Measurements from ENCODE around the gene MOB1A.
A peak's percentile ranks its signal among the peaks of the same experiment; 100 is the strongest.

MOB1A gene

DNA sequence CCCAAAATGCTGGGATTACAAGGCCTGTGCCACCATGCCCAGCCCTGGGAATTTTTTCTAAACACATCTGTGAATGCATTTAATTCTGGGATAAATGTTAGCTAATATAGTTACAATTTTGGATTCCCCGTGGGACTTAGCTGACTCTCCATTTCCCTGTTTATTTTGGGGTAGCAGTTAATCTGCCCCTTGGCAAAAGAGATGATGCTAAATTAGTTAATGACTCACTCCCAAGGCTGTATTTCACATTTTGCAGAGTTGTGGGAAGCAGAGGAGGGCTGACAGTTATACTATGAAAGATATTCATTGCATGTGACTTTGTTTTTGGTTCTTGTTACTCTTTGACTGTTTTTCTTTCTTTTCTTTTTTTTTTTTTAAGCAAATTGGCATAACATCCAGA is 22.9 kb upstream of the MOB1A start:
- Histone ChIP-seq H4K20me1 (ENCODE audit: insufficient read depth, low read length) (peaks cover 69% of the 10 kb centered on the region), H3K27me3 (ENCODE audit: insufficient read depth, low read length, poor library complexity) (no peaks in the 10 kb centered on the region), H3K4me2 (ENCODE audit: insufficient read depth, low read length) (peak overlapping the region; percentile 76), H3K4me3 (ENCODE audit: low read depth in 1 of 2, low read length in 2 of 2) (peak overlapping the region in 1 of 2 experiments; percentile 93; a peak in 1 of 4 replicates), H3K9me3 (ENCODE audit: insufficient read depth, low read length, severe bottlenecking) (no peaks in the 10 kb centered on the region), H3K79me2 (ENCODE audit: insufficient read depth, low read length) (peaks cover 82% of the 10 kb centered on the region), H3K36me3 (ENCODE audit: insufficient read depth, low read length) (peaks cover 52% of the 10 kb centered on the region), H3K27ac (ENCODE audit: low read length) (peak overlapping the region; percentile 26), H3K9ac (ENCODE audit: low read depth, low read length) (peak overlapping the region; percentile 26), H3K4me1 (ENCODE audit: insufficient read depth, low read length) (peaks cover 69% of the 10 kb centered on the region), H2AFZ (ENCODE audit: low read depth, low read length) (no peak overlapping the region)
- DNase-seq (no peak), ATAC-seq (ENCODE audit: insufficient read depth, low read depth) (no peak)
- TF ChIP-seq EZH2 (IDR thresholded peaks at IDR 0.05; ENCODE audit: borderline replicate concordance, low read depth, low read length, severe bottlenecking), result no peak
- TF ChIP-seq, protein P1, sequence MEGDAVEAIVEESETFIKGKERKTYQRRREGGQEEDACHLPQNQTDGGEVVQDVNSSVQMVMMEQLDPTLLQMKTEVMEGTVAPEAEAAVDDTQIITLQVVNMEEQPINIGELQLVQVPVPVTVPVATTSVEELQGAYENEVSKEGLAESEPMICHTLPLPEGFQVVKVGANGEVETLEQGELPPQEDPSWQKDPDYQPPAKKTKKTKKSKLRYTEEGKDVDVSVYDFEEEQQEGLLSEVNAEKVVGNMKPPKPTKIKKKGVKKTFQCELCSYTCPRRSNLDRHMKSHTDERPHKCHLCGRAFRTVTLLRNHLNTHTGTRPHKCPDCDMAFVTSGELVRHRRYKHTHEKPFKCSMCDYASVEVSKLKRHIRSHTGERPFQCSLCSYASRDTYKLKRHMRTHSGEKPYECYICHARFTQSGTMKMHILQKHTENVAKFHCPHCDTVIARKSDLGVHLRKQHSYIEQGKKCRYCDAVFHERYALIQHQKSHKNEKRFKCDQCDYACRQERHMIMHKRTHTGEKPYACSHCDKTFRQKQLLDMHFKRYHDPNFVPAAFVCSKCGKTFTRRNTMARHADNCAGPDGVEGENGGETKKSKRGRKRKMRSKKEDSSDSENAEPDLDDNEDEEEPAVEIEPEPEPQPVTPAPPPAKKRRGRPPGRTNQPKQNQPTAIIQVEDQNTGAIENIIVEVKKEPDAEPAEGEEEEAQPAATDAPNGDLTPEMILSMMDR (IDR thresholded peaks at IDR 0.05; ENCODE audit: borderline replicate concordance, extremely low read depth, low read length, poor library complexity, severe bottlenecking), result no peak

DNA sequence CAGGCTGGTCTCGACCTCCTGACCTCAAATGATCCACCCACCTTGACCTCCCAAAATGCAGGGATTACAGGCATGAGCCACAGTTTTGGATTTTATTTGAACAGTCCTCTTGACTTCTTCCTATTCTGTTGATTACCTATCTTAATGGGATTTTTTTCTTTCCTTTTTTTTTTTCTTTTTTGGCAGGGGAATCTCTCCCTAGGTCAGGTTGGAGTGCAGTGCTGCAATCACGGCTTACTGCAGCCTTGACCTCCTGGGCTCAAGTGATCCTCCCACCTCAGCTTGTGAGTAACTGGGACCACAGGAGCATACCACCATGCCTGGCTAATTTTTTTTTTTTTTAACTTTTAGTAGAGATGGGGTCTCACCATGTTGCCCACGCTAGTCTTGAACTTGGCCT is 22.5 kb upstream of the MOB1A start:
- no peaks in the 10 kb centered on the region for H3K27me3 ChIP-seq (ENCODE audit: insufficient read depth, low read length, poor library complexity)
- H3K79me2 ChIP-seq (ENCODE audit: insufficient read depth, low read length), result peaks cover 78% of the 10 kb centered on the region
- peak overlapping the region; percentile 98 for H3K9ac ChIP-seq (ENCODE audit: low read depth, low read length)
- H3K4me2 ChIP-seq (ENCODE audit: insufficient read depth, low read length), result peak overlapping the region; percentile 76
- no peaks in the 10 kb centered on the region for H3K9me3 ChIP-seq (ENCODE audit: insufficient read depth, low read length, severe bottlenecking)
- peak overlapping the region; percentile 29 for H3K27ac ChIP-seq (ENCODE audit: low read length)
- peak overlapping the region in 1 of 2 experiments; percentile 93; a peak in 1 of 4 replicates for H3K4me3 ChIP-seq (ENCODE audit: low read depth in 1 of 2, low read length in 2 of 2)
- no peak for ATAC-seq (ENCODE audit: insufficient read depth, low read depth)
- peaks cover 65% of the 10 kb centered on the region for H4K20me1 ChIP-seq (ENCODE audit: insufficient read depth, low read length)
- peaks cover 67% of the 10 kb centered on the region for H3K4me1 ChIP-seq (ENCODE audit: insufficient read depth, low read length)
- no peak overlapping the region for H2AFZ ChIP-seq (ENCODE audit: low read depth, low read length)
- no peak for DNase-seq
- no peak for TF ChIP-seq EZH2 (IDR thresholded peaks at IDR 0.05; ENCODE audit: borderline replicate concordance, low read depth, low read length, severe bottlenecking)
- TF ChIP-seq, protein P1 (IDR thresholded peaks at IDR 0.05; ENCODE audit: borderline replicate concordance, extremely low read depth, low read length, poor library complexity, severe bottlenecking), result no peak
- peaks cover 48% of the 10 kb centered on the region for H3K36me3 ChIP-seq (ENCODE audit: insufficient read depth, low read length)

DNA sequence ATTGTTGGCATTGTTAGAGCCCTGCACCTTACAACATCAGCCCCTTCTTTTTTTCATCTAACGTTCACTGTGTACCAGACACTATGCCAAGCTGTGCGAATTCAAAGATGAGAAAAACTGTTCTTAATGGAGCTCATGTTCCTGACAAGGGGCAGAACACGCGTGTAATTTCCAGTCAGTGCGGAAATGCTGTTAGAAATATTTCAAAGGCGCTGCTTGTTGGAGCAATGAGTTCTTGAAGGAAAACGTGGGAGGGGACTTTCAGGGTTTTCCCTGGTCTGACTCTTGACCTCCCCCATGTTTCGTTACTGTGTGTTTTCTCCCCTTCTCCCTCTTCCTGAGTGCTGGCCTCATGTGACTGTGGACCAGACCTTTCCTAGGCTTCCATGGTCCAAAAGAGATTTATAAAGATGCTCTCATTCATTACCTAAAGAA is 21.2 kb upstream of the MOB1A start:
- Histone ChIP-seq H3K27me3 (ENCODE audit: insufficient read depth, low read length, poor library complexity) (no peaks in the 10 kb centered on the region), H3K79me2 (ENCODE audit: insufficient read depth, low read length) (peaks cover 64% of the 10 kb centered on the region), H4K20me1 (ENCODE audit: insufficient read depth, low read length) (peaks cover 52% of the 10 kb centered on the region), H3K4me2 (ENCODE audit: insufficient read depth, low read length) (peak overlapping the region; percentile 76), H2AFZ (ENCODE audit: low read depth, low read length) (no peak overlapping the region; the same call in 1 of the 2 replicates), H3K9me3 (ENCODE audit: insufficient read depth, low read length, severe bottlenecking) (no peaks in the 10 kb centered on the region), H3K4me3 (ENCODE audit: low read depth in 1 of 2, low read length in 2 of 2) (peak overlapping the region; percentile 69 to 93; a peak in 3 of 4 replicates), H3K36me3 (ENCODE audit: insufficient read depth, low read length) (peaks cover 35% of the 10 kb centered on the region), H3K9ac (ENCODE audit: low read depth, low read length) (peak overlapping the region; percentile 98), H3K27ac (ENCODE audit: low read length) (peak overlapping the region; percentile 97), H3K4me1 (ENCODE audit: insufficient read depth, low read length) (peaks cover 57% of the 10 kb centered on the region)
- ATAC-seq (ENCODE audit: insufficient read depth, low read depth) (no peak), DNase-seq (no peak)
- TF ChIP-seq, protein P1 (IDR thresholded peaks at IDR 0.05; ENCODE audit: borderline replicate concordance, extremely low read depth, low read length, poor library complexity, severe bottlenecking), result no peak
- TF ChIP-seq EZH2 (IDR thresholded peaks at IDR 0.05; ENCODE audit: borderline replicate concordance, low read depth, low read length, severe bottlenecking), result no peak

Measured in DND-41 (cell line).